H1 (cell line): Measurements from ENCODE around the gene MBOAT2. TPM values are rescaled to one million over a fixed set of nuclear protein-coding genes. Genes with fewer than 3 reads are reported as not detected.

Experiments used
- CTCF ChIA-PET: fragments of 300-600 bp; sonication (Branson Sonifier 250); formaldehyde crosslinking; loops from one replicate; lab custom pipeline; 2021; ENCODE audit not compliant: partially characterized antibody; lab: Charles Lee
- POLR2A ChIA-PET: fragments of 300-600 bp; sonication (Branson Sonifier 250); formaldehyde crosslinking; loops from one replicate; lab custom pipeline; 2021; ENCODE audit warnings: inconsistent platforms; ENCODE audit not compliant: partially characterized antibody; lab: Charles Lee
- DNase-seq, 2 experiments: peaks; one replicate each; pipeline versions ENCODE4 v3.0.0 to v3.0.0-alpha.2; 2010 to 2022; ENCODE audit warnings: low spot score in 2 of 2, low read depth in 1 of 2, mixed read lengths in 1 of 2
- FAIRE-seq: peaks from 2 replicates; lab custom pipeline; 2011; peaks lifted over from hg19 to GRCh38; lab: Jason Lieb, UNC
- H2AFZ ChIP-seq: 2 replicates; pipeline ENCODE4 v1.8.1; 2012; ENCODE audit warnings: low read length, inconsistent platforms
- H2AK5ac ChIP-seq: 2 replicates; pipeline ENCODE4 v1.6.1; 2013; ENCODE audit warnings: low read depth, low read length
- H2BK120ac ChIP-seq: replicated peaks from 2 replicates; pipeline ENCODE3; 2013; ENCODE audit warnings: low read depth, low read length, inconsistent platforms
- H2BK12ac ChIP-seq: 2 replicates; pipeline ENCODE4 v1.6.1; 2013; ENCODE audit warnings: low read depth, low read length
- H2BK15ac ChIP-seq: 2 replicates; pipeline ENCODE4 v1.6.1; 2013; ENCODE audit warnings: low read length
- H2BK20ac ChIP-seq: 2 replicates; pipeline ENCODE4 v1.6.1; 2013; ENCODE audit warnings: low read length
- H2BK5ac ChIP-seq: 2 replicates; pipeline ENCODE4 v1.6.1; 2013; ENCODE audit warnings: low read depth, low read length
- H3K14ac ChIP-seq: 2 replicates; pipeline ENCODE4 v1.6.1; 2013; ENCODE audit warnings: inconsistent platforms; ENCODE audit not compliant: insufficient read length
- H3K18ac ChIP-seq: 2 replicates; pipeline ENCODE4 v1.6.1; 2013; ENCODE audit warnings: low read length; ENCODE audit errors: extremely low read depth
- H3K23ac ChIP-seq: 2 replicates; pipeline ENCODE4 v1.6.1; 2013; ENCODE audit warnings: inconsistent platforms; ENCODE audit not compliant: insufficient read length
- H3K23me2 ChIP-seq: 2 replicates; pipeline ENCODE4 v1.6.1; 2013; ENCODE audit warnings: low read depth, low read length
- H3K27ac ChIP-seq: 2 replicates; pipeline ENCODE4 v1.6.1; 2011; ENCODE audit warnings: low read depth, low read length, inconsistent platforms
- H3K27me3 ChIP-seq, 4 experiments: replicated peaks in 1 of 4; 1 replicate in 1 of 4; 2 replicates in 3 of 4; pipeline versions ENCODE4 v1.6.1 to v1.8.1; 2011 to 2013; ENCODE audit warnings: low read length in 3 of 4, mild to moderate bottlenecking in 3 of 4, inconsistent platforms in 2 of 4, mixed read lengths in 2 of 4, moderate library complexity in 1 of 4; ENCODE audit not compliant: control insufficient read depth in 3 of 4, insufficient read depth in 3 of 4; ENCODE audit errors: extremely low read depth in 1 of 4
- H3K36me3 ChIP-seq, 4 experiments: 2 replicates each; pipeline versions ENCODE4 v1.6.1 to v1.8.1; 2011 to 2013; ENCODE audit warnings: mild to moderate bottlenecking in 4 of 4, low read length in 3 of 4, moderate library complexity in 2 of 4, control low read depth in 1 of 4, inconsistent platforms in 1 of 4; ENCODE audit not compliant: insufficient read depth in 4 of 4, control insufficient read depth in 2 of 4
- H3K4ac ChIP-seq: replicated peaks from 2 replicates; pipeline ENCODE3; 2013; ENCODE audit warnings: low read length, low read depth, mixed read lengths, inconsistent platforms; ENCODE audit not compliant: insufficient read length
- H3K4me1 ChIP-seq, 4 experiments: replicated peaks in 1 of 4; 1 replicate in 1 of 4; 2 replicates in 3 of 4; pipeline versions ENCODE4 v1.6.1 to v1.8.1; 2011 to 2013; ENCODE audit warnings: low read length in 3 of 4, inconsistent platforms in 2 of 4, mixed read lengths in 1 of 4; ENCODE audit not compliant: insufficient read depth in 4 of 4, control insufficient read depth in 3 of 4
- H3K4me2 ChIP-seq, 2 experiments: 2 replicates each; pipeline versions ENCODE4 v1.6.1 to v1.8.1; 2011 to 2013; ENCODE audit warnings: low read depth in 2 of 2, low read length in 2 of 2, control low read depth in 1 of 2, inconsistent platforms in 1 of 2, mild to moderate bottlenecking in 1 of 2; ENCODE audit not compliant: insufficient read depth in 1 of 2
- H3K4me3 ChIP-seq, 4 experiments: fragments of 200-600, 300-600 bp in 1 of 4; sonication (generic), shearing (Covaris generic), sonication (Bioruptor Twin) in 1 of 4; 2 replicates each; pipeline versions ENCODE4 v1.5.1 to v1.8.1; 2011 to 2016; ENCODE audit warnings: low read length in 4 of 4, low read depth in 3 of 4, control low read depth in 2 of 4, inconsistent platforms in 2 of 4, mild to moderate bottlenecking in 2 of 4, mixed read lengths in 1 of 4, moderate library complexity in 1 of 4; ENCODE audit not compliant: insufficient read depth in 2 of 4; ENCODE audit errors: extremely low read depth in 1 of 4
- H3K56ac ChIP-seq: replicated peaks from 2 replicates; pipeline ENCODE3; 2013; ENCODE audit warnings: low read depth, mild to moderate bottlenecking, mixed read lengths, low read length, inconsistent platforms; ENCODE audit not compliant: insufficient read length
- H3K79me1 ChIP-seq: 2 replicates; pipeline ENCODE4 v1.6.1; 2013; ENCODE audit warnings: low read depth, low read length, control low read depth
- H3K79me2 ChIP-seq, 2 experiments: 2 replicates each; pipeline versions ENCODE4 v1.6.1 to v1.8.1; 2012 to 2013; ENCODE audit warnings: low read length in 2 of 2, mild to moderate bottlenecking in 2 of 2, inconsistent platforms in 1 of 2; ENCODE audit not compliant: insufficient read depth in 2 of 2, control insufficient read depth in 1 of 2
- H3K9ac ChIP-seq, 4 experiments: replicated peaks in 1 of 4; 1 replicate in 1 of 4; 2 replicates in 3 of 4; pipeline versions ENCODE4 v1.6.1 to v1.8.1; 2011 to 2013; ENCODE audit warnings: low read depth in 3 of 4, low read length in 3 of 4, control low read depth in 2 of 4, mild to moderate bottlenecking in 2 of 4, moderate library complexity in 2 of 4, inconsistent platforms in 1 of 4; ENCODE audit errors: extremely low read depth in 1 of 4
- H3K9me3 ChIP-seq, 2 experiments: 2 replicates each; pipeline versions ENCODE4 v1.6.1 to v1.8.1; 2012 to 2013; ENCODE audit warnings: mild to moderate bottlenecking in 2 of 2, moderate library complexity in 2 of 2, control low read depth in 1 of 2, inconsistent platforms in 1 of 2, low read depth in 1 of 2, low read length in 1 of 2, mixed read lengths in 1 of 2; ENCODE audit not compliant: insufficient read depth in 2 of 2
- H4K20me1 ChIP-seq, 2 experiments: replicated peaks in 1 of 2; 2 replicates each; pipeline versions ENCODE3 to v1.8.1; 2011 to 2013; ENCODE audit warnings: inconsistent platforms in 2 of 2, low read length in 2 of 2, mild to moderate bottlenecking in 1 of 2; ENCODE audit not compliant: insufficient read depth in 2 of 2, control insufficient read depth in 1 of 2
- H4K5ac ChIP-seq: 2 replicates; pipeline ENCODE4 v1.6.1; 2013; ENCODE audit warnings: low read length, low read depth, mixed read lengths, inconsistent platforms; ENCODE audit not compliant: insufficient read length
- H4K8ac ChIP-seq: 2 replicates; pipeline ENCODE4 v1.8.0; 2013; ENCODE audit warnings: mild to moderate bottlenecking, moderate library complexity, low read length, inconsistent platforms; ENCODE audit not compliant: insufficient read depth; ENCODE audit errors: extremely low read depth
- H4K91ac ChIP-seq: replicated peaks from 2 replicates; pipeline ENCODE3; 2013; ENCODE audit warnings: low read length, mixed read lengths, inconsistent platforms; ENCODE audit not compliant: insufficient read length
- BCL11A ChIP-seq, 2 experiments: IDR thresholded peaks; one replicate each; pipeline ENCODE4 v1.6.1; 2011; ENCODE audit warnings: low read depth in 2 of 2, low read length in 2 of 2, mild to moderate bottlenecking in 2 of 2
- CBX8 ChIP-seq: fragments of 300-800, 300-1000 bp; sonication (generic); IDR thresholded peaks from 2 replicates; pipeline ENCODE4 v1.7.1; 2016; ENCODE audit warnings: low read depth, low read length, borderline replicate concordance
- CEBPB ChIP-seq: IDR thresholded peaks from 2 replicates; pipeline ENCODE4 v1.6.1; 2012; ENCODE audit warnings: low read depth, low read length
- CHD2 ChIP-seq: IDR thresholded peaks from 2 replicates; pipeline ENCODE4 v1.6.1; 2012; ENCODE audit warnings: low read length, improper control_type of control experiment
- FOSL1 ChIP-seq: IDR thresholded peaks from 2 replicates; pipeline ENCODE4 v1.6.1; 2011; ENCODE audit warnings: mild to moderate bottlenecking, low read depth, low read length, moderate library complexity; ENCODE audit not compliant: insufficient read depth
- KDM5A ChIP-seq: fragments of 200-600 bp; IDR thresholded peaks from 2 replicates; pipeline ENCODE4 v1.7.1; 2012; ENCODE audit warnings: mild to moderate bottlenecking, low read length, inconsistent platforms, mixed read lengths
- RAD21 ChIP-seq, 2 experiments: IDR thresholded peaks in 1 of 2; conservative IDR thresholded peaks in 1 of 2; 2 replicates each; pipeline ENCODE4 v1.6.1; 2011; ENCODE audit warnings: low read depth in 2 of 2, low read length in 2 of 2, improper control_type of control experiment in 1 of 2, inconsistent platforms in 1 of 2, mild to moderate bottlenecking in 1 of 2, moderate library complexity in 1 of 2
- RFX5 ChIP-seq: IDR thresholded peaks from 2 replicates; pipeline ENCODE4 v1.6.1; 2011; ENCODE audit warnings: low read depth, low read length, improper control_type of control experiment, borderline replicate concordance
- SAP30 ChIP-seq: fragments of 300-600 bp; sonication (generic); IDR thresholded peaks from 2 replicates; pipeline ENCODE4 v1.7.1; 2012; ENCODE audit warnings: low read length, moderate library complexity, mild to moderate bottlenecking, inconsistent platforms; ENCODE audit not compliant: insufficient read depth, insufficient replicate concordance
- SIX5 ChIP-seq: IDR thresholded peaks from 2 replicates; pipeline ENCODE4 v1.6.1; 2011; ENCODE audit warnings: mild to moderate bottlenecking, low read depth, low read length
- SP2 ChIP-seq: IDR thresholded peaks from 2 replicates; pipeline ENCODE4 v1.6.1; 2012; ENCODE audit warnings: mild to moderate bottlenecking, low read length, inconsistent platforms
- WGBS, 2 experiments: shearing (Covaris generic) in 1 of 2; methylation state at CpG; one replicate each; pipeline versions ENCODE4 v1.1.6 to v1.1.7; 2013 to 2015; ENCODE audit warnings: low lambda C conversion rate in 2 of 2, mixed read lengths in 2 of 2, inconsistent platforms in 1 of 2, low coverage in 1 of 2, missing lambda C conversion rate in 1 of 2; ENCODE audit not compliant: insufficient replicate concordance in 2 of 2, insufficient coverage in 1 of 2, insufficient read length in 1 of 2; ENCODE audit errors: extremely low coverage in 1 of 2, missing lambda C conversion rate in 1 of 2; 5-methylcytosine and 5-hydroxymethylcytosine counted together
- polyA plus RNA-seq, 7 experiments: library from polyadenylated mRNA; depleted of rRNA in 3 of 7; stranded (reverse) in 5 of 7; unstranded in 2 of 7; fragments of >200 nt in 5 of 7; fragments of 200-250 nt in 2 of 7; gene quantifications; 1 replicate in 5 of 7; 2 replicates in 1 of 7; 4 replicates in 1 of 7; pipeline versions ENCODE4 v1.2.1 to v1.2.3, GENCODE V29; 2011 to 2013; ENCODE audit warnings: missing spikeins in 2 of 7, mixed read lengths in 2 of 7
- total RNA-seq: library from RNA; stranded (reverse); fragmentation: NEBNext Ultra II Directional; extraction: Animal tissue kit (Norgen Biotek cat#: 25700); gene quantifications from 2 replicates; pipeline ENCODE4 v1.2.1, GENCODE V29; 2021
- TF ChIP-seq, protein P1 (sequence below): IDR thresholded peaks from 2 replicates; pipeline ENCODE4 v1.6.1; 2011; ENCODE audit warnings: low read length, improper control_type of control experiment
- TF ChIP-seq, protein P2 (sequence below): IDR thresholded peaks from 2 replicates; pipeline ENCODE4 v1.6.1; 2012; ENCODE audit warnings: inconsistent platforms

Gene MBOAT2
- total and polyA plus RNA-seq, 2 of the 8 experiments (the other 6 are each of a cell fraction or from before 2014, with no cell fraction given): 11.2 to 23.4 TPM

GRCh38 chr2:8980096-8980495 lies 23.4 kb downstream of the MBOAT2 start:
- ChIA-PET CTCF (no interaction called here), POLR2A (no interaction called here)
- DNase-seq: no peak
- H3K14ac ChIP-seq: no peak overlapping the region
- H3K9me3 ChIP-seq: no peaks in the 10 kb centered on the region
- H4K91ac ChIP-seq: no peak overlapping the region
- H3K79me1 ChIP-seq: peaks cover 3% of the 10 kb centered on the region
- no peak overlapping the region for H2BK15ac ChIP-seq
- H3K4me1 ChIP-seq: peaks cover 0 to 4% (median 1%) of the 10 kb centered on the region in 4 experiments; a peak in 1 of 7 replicates
- WGBS, 2 experiments: 73% methylated on average over 1 of the region's 1 CpG; no CpG with 5 or more reads in 1 of the 2 experiments
- H3K36me3 ChIP-seq: no peaks in the 10 kb centered on the region
- H2BK5ac ChIP-seq: no peak overlapping the region
- H3K79me2 ChIP-seq: peaks cover 3 to 61% of the 10 kb centered on the region in 2 experiments; a peak in 3 of 4 replicates
- no peak overlapping the region for H3K23ac ChIP-seq
- H2BK20ac ChIP-seq: no peak overlapping the region
- H3K4me3 ChIP-seq: no peak overlapping the region
- no peaks in the 10 kb centered on the region for H3K23me2 ChIP-seq
- FAIRE-seq: no peak
- H3K4me2 ChIP-seq: no peak overlapping the region
- no peak overlapping the region for H2AFZ ChIP-seq
- no peak overlapping the region for H3K18ac ChIP-seq
- no peak overlapping the region for H2BK12ac ChIP-seq
- no peak overlapping the region for H4K8ac ChIP-seq
- H3K56ac ChIP-seq: no peak overlapping the region
- no peak overlapping the region for H3K9ac ChIP-seq
- H2AK5ac ChIP-seq: no peak overlapping the region
- H2BK120ac ChIP-seq: no peak overlapping the region
- peaks cover 0 to 1% of the 10 kb centered on the region in 2 experiments for H4K20me1 ChIP-seq
- H3K27ac ChIP-seq: no peak overlapping the region
- no peak overlapping the region for H3K4ac ChIP-seq
- no peaks in the 10 kb centered on the region for H3K27me3 ChIP-seq
- no peak overlapping the region for H4K5ac ChIP-seq
- TF ChIP-seq CHD2 (no peak), RFX5 (no peak), RAD21 (IDR thresholded peaks at IDR 0.05 in 1 of 2, conservative IDR thresholded peaks at IDR 0.05 in 1 of 2; ENCODE audit: low read depth in 2 of 2, low read length in 2 of 2) (no peak), SIX5 (no peak), SP2 (no peak), SAP30 (no peak), CEBPB (no peak), CBX8 (no peak), BCL11A (IDR thresholded peaks at IDR 0.05; ENCODE audit: low read depth in 2 of 2, low read length in 2 of 2) (no peak), FOSL1 (no peak), KDM5A (no peak)
- TF ChIP-seq, protein P1, sequence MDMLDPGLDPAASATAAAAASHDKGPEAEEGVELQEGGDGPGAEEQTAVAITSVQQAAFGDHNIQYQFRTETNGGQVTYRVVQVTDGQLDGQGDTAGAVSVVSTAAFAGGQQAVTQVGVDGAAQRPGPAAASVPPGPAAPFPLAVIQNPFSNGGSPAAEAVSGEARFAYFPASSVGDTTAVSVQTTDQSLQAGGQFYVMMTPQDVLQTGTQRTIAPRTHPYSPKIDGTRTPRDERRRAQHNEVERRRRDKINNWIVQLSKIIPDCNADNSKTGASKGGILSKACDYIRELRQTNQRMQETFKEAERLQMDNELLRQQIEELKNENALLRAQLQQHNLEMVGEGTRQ: no peak
- TF ChIP-seq, protein P2, sequence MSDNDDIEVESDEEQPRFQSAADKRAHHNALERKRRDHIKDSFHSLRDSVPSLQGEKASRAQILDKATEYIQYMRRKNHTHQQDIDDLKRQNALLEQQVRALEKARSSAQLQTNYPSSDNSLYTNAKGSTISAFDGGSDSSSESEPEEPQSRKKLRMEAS: no peak
